GM06990 (cell line): ENCODE measurements around the gene CCNG1.

Source experiments
- DNase-seq: peaks from one replicate; pipeline ENCODE4 v3.0.0-alpha.2; 2011; ENCODE audit not compliant: insufficient read length; ENCODE audit errors: extremely low read depth
- H3K27me3 ChIP-seq: replicated peaks from 2 replicates; pipeline ENCODE4 v1.6.0; 2011; ENCODE audit warnings: low read length; ENCODE audit not compliant: control insufficient read depth, insufficient read depth
- H3K36me3 ChIP-seq: 2 replicates; pipeline ENCODE4 v1.5.1; 2011; ENCODE audit warnings: low read length; ENCODE audit not compliant: control insufficient read depth, insufficient read depth
- H3K4me3 ChIP-seq: replicated peaks from 2 replicates; pipeline ENCODE4 v1.5.1; 2011; ENCODE audit warnings: low read depth, mild to moderate bottlenecking, control low read depth, low read length
- TF ChIP-seq, protein P1 (sequence below): IDR thresholded peaks from 2 replicates; pipeline ENCODE4 v1.5.1; 2011; ENCODE audit warnings: low read length, control low read depth, mild to moderate bottlenecking, inconsistent platforms; ENCODE audit not compliant: insufficient read depth, poor library complexity, severe bottlenecking

CCNG1 gene

DNA sequence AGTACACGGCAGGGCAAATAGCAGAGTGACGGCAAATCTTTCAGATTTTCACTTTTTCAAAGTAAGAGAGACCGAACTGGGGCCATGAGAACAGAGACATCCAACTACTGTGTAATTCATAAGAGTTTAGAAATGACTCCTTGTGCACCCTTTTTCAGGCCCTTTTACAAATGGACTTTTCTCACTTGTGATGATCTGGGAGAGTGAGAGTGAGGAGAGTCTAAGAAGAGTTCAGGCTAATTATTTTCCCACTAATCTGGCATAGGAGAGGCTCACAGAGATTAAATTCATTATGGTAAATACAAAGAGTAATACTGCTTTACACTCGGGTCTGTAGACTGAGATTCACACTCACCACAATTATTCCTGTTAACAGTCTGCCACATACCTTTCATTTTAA, 880 bp upstream of the CCNG1 start:
- Histone ChIP-seq H3K36me3 (no peaks in the 10 kb centered on the region), H3K27me3 (no peaks in the 10 kb centered on the region), H3K4me3 (peak overlapping the region; percentile 59)
- TF ChIP-seq, protein P1, sequence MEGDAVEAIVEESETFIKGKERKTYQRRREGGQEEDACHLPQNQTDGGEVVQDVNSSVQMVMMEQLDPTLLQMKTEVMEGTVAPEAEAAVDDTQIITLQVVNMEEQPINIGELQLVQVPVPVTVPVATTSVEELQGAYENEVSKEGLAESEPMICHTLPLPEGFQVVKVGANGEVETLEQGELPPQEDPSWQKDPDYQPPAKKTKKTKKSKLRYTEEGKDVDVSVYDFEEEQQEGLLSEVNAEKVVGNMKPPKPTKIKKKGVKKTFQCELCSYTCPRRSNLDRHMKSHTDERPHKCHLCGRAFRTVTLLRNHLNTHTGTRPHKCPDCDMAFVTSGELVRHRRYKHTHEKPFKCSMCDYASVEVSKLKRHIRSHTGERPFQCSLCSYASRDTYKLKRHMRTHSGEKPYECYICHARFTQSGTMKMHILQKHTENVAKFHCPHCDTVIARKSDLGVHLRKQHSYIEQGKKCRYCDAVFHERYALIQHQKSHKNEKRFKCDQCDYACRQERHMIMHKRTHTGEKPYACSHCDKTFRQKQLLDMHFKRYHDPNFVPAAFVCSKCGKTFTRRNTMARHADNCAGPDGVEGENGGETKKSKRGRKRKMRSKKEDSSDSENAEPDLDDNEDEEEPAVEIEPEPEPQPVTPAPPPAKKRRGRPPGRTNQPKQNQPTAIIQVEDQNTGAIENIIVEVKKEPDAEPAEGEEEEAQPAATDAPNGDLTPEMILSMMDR = no peak
- no peak for DNase-seq

DNA sequence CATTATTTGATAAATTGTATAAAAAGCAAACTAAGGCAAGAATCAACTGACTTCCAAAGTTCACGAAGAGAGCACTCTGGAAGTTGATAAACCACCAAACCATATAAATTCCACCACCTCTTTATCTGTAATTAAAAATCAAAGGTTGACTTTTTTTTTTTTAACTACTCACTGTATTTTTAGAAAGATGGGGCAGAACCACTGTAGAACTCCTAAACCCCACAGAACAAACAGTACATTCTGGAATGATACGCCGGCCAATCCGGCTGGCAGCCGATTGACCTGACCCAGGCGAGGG, 435 bp upstream of the CCNG1 start:
- Histone ChIP-seq H3K27me3 (no peaks in the 10 kb centered on the region), H3K4me3 (peak overlapping the region; percentile 59), H3K36me3 (peaks cover 2% of the 10 kb centered on the region)
- no peak for DNase-seq
- TF ChIP-seq, protein P1 = no peak

DNA sequence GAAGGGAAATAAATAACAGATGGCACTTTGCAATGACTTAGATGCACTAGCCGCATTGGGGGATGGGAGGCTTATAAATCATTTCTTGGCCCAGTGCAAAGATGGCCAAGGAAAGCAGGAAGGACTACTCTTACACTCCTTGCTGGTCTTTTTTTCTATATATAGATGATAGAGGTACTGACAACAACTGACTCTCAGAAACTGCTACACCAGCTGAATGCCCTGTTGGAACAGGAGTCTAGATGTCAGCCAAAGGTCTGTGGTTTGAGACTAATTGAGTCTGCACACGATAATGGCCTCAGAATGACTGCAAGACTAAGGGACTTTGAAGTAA, 1.7 kb downstream of the CCNG1 start:
- TF ChIP-seq, protein P1 = no peak
- Histone ChIP-seq H3K4me3 (peak overlapping the region; percentile 96), H3K27me3 (no peaks in the 10 kb centered on the region), H3K36me3 (peaks cover 4% of the 10 kb centered on the region)
- DNase-seq = no peak

DNA sequence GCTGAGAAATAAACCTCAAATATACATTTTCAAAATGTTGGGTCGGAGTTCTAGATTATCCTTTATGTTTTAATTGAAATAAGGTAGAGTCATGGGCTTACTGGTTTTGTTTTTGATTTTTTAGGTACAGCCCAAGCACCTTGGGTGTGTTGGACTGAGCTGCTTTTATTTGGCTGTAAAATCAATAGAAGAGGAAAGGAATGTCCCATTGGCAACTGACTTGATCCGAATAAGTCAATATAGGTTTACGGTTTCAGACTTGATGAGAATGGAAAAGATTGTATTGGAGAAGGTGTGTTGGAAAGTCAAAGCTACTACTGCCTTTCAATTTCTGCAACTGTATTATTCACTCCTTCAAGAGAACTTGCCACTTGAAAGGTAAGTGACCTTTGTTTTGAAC, 3.6 kb downstream of the CCNG1 start:
- TF ChIP-seq, protein P1 = no peak
- DNase-seq = no peak
- no peaks in the 10 kb centered on the region for H3K27me3 ChIP-seq
- H3K36me3 ChIP-seq = peaks cover 6% of the 10 kb centered on the region
- H3K4me3 ChIP-seq = no peak overlapping the region

DNA sequence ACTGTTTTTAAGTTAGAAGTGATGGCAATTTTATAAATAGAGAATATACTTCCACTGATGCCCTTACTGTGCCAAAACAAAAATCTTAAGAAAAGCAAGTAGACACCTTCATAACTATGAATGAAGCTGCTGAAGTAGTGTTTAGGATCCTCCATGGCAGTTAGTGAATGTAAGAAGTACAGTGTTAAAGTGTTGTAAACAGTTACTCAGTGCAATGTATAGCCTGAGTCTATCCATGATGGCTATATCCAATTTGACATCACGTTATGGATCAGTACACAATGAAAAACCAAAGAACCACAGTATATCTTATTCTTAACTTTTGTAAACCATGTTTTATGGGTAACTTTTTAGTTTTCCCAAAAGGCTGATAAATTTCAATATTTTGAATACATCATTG, 7.1 kb downstream of the CCNG1 start:
- TF ChIP-seq, protein P1 = no peak
- H3K36me3 ChIP-seq = peaks cover 6% of the 10 kb centered on the region
- DNase-seq = no peak
- H3K27me3 ChIP-seq = no peaks in the 10 kb centered on the region
- no peak overlapping the region for H3K4me3 ChIP-seq

DNA sequence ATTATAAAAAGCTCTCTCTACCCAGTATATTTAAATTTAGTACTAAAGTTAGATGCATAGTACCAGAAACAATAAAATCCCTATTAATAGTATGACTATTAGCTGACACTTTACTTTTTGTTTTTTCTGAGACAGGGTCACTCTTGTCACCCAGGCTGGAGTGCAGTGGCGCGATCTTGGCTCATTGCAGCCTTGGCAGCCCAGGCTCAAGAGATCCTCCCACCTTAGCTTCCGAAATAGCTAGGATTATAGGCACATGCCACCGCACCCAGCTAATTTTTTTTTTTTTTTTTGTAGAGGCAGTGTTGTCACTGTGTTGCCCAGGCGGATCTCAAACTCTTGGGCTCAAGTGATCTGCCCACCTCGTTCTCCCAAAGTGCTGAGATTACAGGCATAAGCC, 8.0 kb downstream of the CCNG1 start:
- DNase-seq = no peak
- TF ChIP-seq, protein P1 = no peak
- Histone ChIP-seq H3K4me3 (no peak overlapping the region), H3K36me3 (peaks cover 6% of the 10 kb centered on the region), H3K27me3 (no peaks in the 10 kb centered on the region)
